ENCODE measurements around the gene RFESD. TPM values are rescaled to one million over a fixed set of nuclear protein-coding genes. Genes with fewer than 3 reads are reported as not detected.

The RFESD gene
- total RNA-seq, 1 experiment from 2014 or later: 1.6 TPM

GRCh38 chr5:95668728-95669127, 22.2 kb downstream of the RFESD start:
- BruUV-seq (replicated peaks): no TSS peak
- no peak for DNase-seq
- intact Hi-C loops (cut with micrococcal nuclease; ENCODE audit: unreplicated experiment): no loop called here
- Histone ChIP-seq H3K9me3 (no peaks in the 10 kb centered on the region; the same call in 1 of the 2 replicates), H3K36me3 (ENCODE audit: control insufficient read depth, insufficient read depth, low read length) (no peaks in the 10 kb centered on the region), H3K4me1 (peaks cover 40% of the 10 kb centered on the region), H3K4me3 (ENCODE audit: low read depth, low read length) (no peak overlapping the region), H3K27me3 (replicated peaks; ENCODE audit: control insufficient read depth, insufficient read depth, low read length) (no peaks in the 10 kb centered on the region)
- H3K9me3 Mint-ChIP-seq (ENCODE audit: unreplicated experiment): no peaks in the 10 kb centered on the region
- no peak overlapping the region for H3K4me3 Mint-ChIP-seq (ENCODE audit: unreplicated experiment)
- peaks cover 25% of the 10 kb centered on the region for H3K4me1 Mint-ChIP-seq (ENCODE audit: low read depth, unreplicated experiment)
- ChIA-PET POLR2A (no interaction called here), CTCF (no interaction called here)
- no peak overlapping the region for H3K27ac Mint-ChIP-seq (ENCODE audit: unreplicated experiment)
- no peaks in the 10 kb centered on the region for H3K36me3 Mint-ChIP-seq (ENCODE audit: insufficient read depth, unreplicated experiment)
- no peaks in the 10 kb centered on the region for H3K27me3 Mint-ChIP-seq (ENCODE audit: insufficient read depth, unreplicated experiment)
- no peak for TF ChIP-seq CTCF (IDR thresholded peaks at IDR 0.05; ENCODE audit: insufficient read depth in 1 of 2, low read depth in 1 of 2, low read length in 1 of 2, severe bottlenecking in 1 of 2, unreplicated experiment in 1 of 2)

- CTCF ChIA-PET: interaction anchor here (0.8 to 1.1 kb wide), 3 partner anchors 23 to 112 kb away, joined by 3 read pairs; partner anchors contain the start of gene RFESD
- no peaks in the 10 kb centered on the region for H3K27me3 Mint-ChIP-seq (ENCODE audit: insufficient read depth, unreplicated experiment)
Measured at GRCh38 chr5:95669540-95669939, 23.0 kb downstream of the RFESD start.

GRCh38 chr5:95669985-95670384, 23.4 kb downstream of the RFESD start:
- POLR2A ChIA-PET: interaction anchor here (0.6 to 0.9 kb wide), 2 partner anchors 65 to 101 kb away, joined by 3 read pairs; no protein-coding TSS in a partner anchor
- no peaks in the 10 kb centered on the region for H3K36me3 Mint-ChIP-seq (ENCODE audit: insufficient read depth, unreplicated experiment)
- no TSS peak for BruUV-seq (replicated peaks)
- peaks cover 43% of the 10 kb centered on the region for H3K4me1 ChIP-seq
- H3K4me3 ChIP-seq (ENCODE audit: low read depth, low read length): no peak overlapping the region
- DNase-seq: no peak
- intact Hi-C loops (cut with micrococcal nuclease; ENCODE audit: unreplicated experiment): no loop called here
- H3K9me3 Mint-ChIP-seq (ENCODE audit: unreplicated experiment): no peaks in the 10 kb centered on the region
- no peaks in the 10 kb centered on the region; the same call in 1 of the 2 replicates for H3K36me3 ChIP-seq (ENCODE audit: control insufficient read depth, insufficient read depth, low read length)
- H3K27me3 ChIP-seq (replicated peaks; ENCODE audit: control insufficient read depth, insufficient read depth, low read length): no peaks in the 10 kb centered on the region
- H3K4me1 Mint-ChIP-seq (ENCODE audit: low read depth, unreplicated experiment): peaks cover 25% of the 10 kb centered on the region
- CTCF ChIA-PET: interaction anchor here (0.8 to 1.1 kb wide), 4 partner anchors 23 to 111 kb away, joined by 3 read pairs; partner anchors contain the start of gene RFESD
- no peaks in the 10 kb centered on the region; the same call in 1 of the 2 replicates for H3K9me3 ChIP-seq
- no peak overlapping the region for H3K27ac Mint-ChIP-seq (ENCODE audit: unreplicated experiment)
- TF ChIP-seq CTCF (IDR thresholded peaks at IDR 0.05; ENCODE audit: insufficient read depth in 1 of 2, low read depth in 1 of 2, low read length in 1 of 2, severe bottlenecking in 1 of 2, unreplicated experiment in 1 of 2): no peak
- no peak overlapping the region for H3K4me3 Mint-ChIP-seq (ENCODE audit: unreplicated experiment)
- H3K27me3 Mint-ChIP-seq (ENCODE audit: insufficient read depth, unreplicated experiment): no peaks in the 10 kb centered on the region

More at GRCh38 chr5:95669540-95669939, 23.0 kb downstream of the RFESD start:
- Histone ChIP-seq H3K4me1 (peaks cover 43% of the 10 kb centered on the region), H3K9me3 (no peaks in the 10 kb centered on the region; the same call in 1 of the 2 replicates), H3K4me3 (ENCODE audit: low read depth, low read length) (no peak overlapping the region), H3K27me3 (replicated peaks; ENCODE audit: control insufficient read depth, insufficient read depth, low read length) (no peaks in the 10 kb centered on the region), H3K36me3 (ENCODE audit: control insufficient read depth, insufficient read depth, low read length) (no peaks in the 10 kb centered on the region; the same call in 1 of the 2 replicates)
- no peak for TF ChIP-seq CTCF (IDR thresholded peaks at IDR 0.05; ENCODE audit: insufficient read depth in 1 of 2, low read depth in 1 of 2, low read length in 1 of 2, severe bottlenecking in 1 of 2, unreplicated experiment in 1 of 2)
- intact Hi-C loops (cut with micrococcal nuclease; ENCODE audit: unreplicated experiment): no loop called here
- no TSS peak for BruUV-seq (replicated peaks)
- Mint-ChIP-seq H3K4me1 (ENCODE audit: low read depth, unreplicated experiment) (peaks cover 25% of the 10 kb centered on the region), H3K27ac (ENCODE audit: unreplicated experiment) (no peak overlapping the region), H3K9me3 (ENCODE audit: unreplicated experiment) (no peaks in the 10 kb centered on the region), H3K4me3 (ENCODE audit: unreplicated experiment) (no peak overlapping the region), H3K36me3 (ENCODE audit: insufficient read depth, unreplicated experiment) (no peaks in the 10 kb centered on the region)
- POLR2A ChIA-PET: interaction anchor here (0.6 kb wide), 1 partner anchor 102 kb away, joined by 3 read pairs; no protein-coding TSS in a partner anchor
- DNase-seq: no peak

All from Caco-2 (cell line).